ENCODE measurements around the gene C6orf120.

Gene C6orf120

DNA sequence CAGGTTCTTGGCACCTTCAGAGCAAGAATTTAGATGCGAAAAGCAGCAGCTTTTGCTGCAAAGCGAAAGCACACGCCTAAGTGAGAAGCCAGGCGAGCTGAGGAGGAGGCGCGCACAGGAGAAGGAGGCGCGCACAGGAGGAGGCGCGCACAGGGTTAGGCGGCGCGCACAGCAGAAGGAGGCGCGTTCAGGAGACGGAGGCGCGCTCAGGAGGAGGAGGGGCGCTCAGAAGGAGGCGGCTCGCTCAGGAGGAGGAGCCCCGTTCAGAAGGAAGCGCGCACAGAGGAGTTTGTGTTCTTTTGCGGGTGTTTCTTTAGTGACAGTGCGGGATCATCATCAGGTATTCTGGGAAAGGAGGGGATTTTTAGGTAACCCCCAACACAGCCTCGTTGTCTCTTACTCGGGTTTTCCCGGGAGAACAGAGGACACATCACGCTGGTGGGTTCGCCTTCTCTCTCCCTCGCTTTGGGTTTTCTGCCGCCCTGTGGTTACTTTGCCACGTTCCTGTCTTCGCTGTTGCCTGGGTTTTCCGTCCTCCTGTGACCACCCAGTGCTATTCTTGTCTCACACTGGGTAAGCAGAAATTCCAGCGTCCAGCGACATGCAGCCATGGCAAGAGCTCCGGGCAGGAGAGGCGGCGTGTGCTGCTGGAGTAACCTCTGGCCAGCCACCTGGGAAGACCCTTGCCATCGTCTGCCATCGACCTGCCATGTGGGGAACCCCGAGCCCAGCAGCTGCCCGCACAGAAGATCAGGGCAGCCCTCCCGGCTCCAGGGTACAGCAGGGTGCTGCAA, 47.1 kb upstream of the C6orf120 start:
- H3K27ac ChIP-seq (ENCODE audit: low read depth, low read length): no peak overlapping the region
- H3F3A ChIP-seq (ENCODE audit: control insufficient read depth, insufficient read depth): no peaks in the 10 kb centered on the region
- H3K4me3 ChIP-seq (ENCODE audit: low read length): peak overlapping the region; percentile 58
- no peaks in the 10 kb centered on the region for H3K9me3 ChIP-seq (ENCODE audit: control insufficient read depth, insufficient read depth, low read length)
- H3K4me1 ChIP-seq (ENCODE audit: control insufficient read depth, low read length): peaks cover 10% of the 10 kb centered on the region; the same call in 1 of the 2 replicates
- H3K27me3 ChIP-seq (ENCODE audit: control insufficient read depth, low read length): no peaks in the 10 kb centered on the region
- H4K20me1 ChIP-seq (ENCODE audit: control insufficient read depth, insufficient read depth, low read depth, low read length): no peaks in the 10 kb centered on the region
- TF ChIP-seq, protein P1, sequence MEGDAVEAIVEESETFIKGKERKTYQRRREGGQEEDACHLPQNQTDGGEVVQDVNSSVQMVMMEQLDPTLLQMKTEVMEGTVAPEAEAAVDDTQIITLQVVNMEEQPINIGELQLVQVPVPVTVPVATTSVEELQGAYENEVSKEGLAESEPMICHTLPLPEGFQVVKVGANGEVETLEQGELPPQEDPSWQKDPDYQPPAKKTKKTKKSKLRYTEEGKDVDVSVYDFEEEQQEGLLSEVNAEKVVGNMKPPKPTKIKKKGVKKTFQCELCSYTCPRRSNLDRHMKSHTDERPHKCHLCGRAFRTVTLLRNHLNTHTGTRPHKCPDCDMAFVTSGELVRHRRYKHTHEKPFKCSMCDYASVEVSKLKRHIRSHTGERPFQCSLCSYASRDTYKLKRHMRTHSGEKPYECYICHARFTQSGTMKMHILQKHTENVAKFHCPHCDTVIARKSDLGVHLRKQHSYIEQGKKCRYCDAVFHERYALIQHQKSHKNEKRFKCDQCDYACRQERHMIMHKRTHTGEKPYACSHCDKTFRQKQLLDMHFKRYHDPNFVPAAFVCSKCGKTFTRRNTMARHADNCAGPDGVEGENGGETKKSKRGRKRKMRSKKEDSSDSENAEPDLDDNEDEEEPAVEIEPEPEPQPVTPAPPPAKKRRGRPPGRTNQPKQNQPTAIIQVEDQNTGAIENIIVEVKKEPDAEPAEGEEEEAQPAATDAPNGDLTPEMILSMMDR (IDR thresholded peaks at IDR 0.05; ENCODE audit: low read depth, low read length, poor library complexity, severe bottlenecking): no peak
- no peak for TF ChIP-seq EZH2phosphoT487 (IDR thresholded peaks at IDR 0.05; ENCODE audit: borderline replicate concordance, low read length)
- H3K36me3 ChIP-seq (ENCODE audit: control insufficient read depth, low read length): peaks cover 28% of the 10 kb centered on the region; the same call in 1 of the 2 replicates
- H3K79me2 ChIP-seq (ENCODE audit: control insufficient read depth, low read length): no peaks in the 10 kb centered on the region
- H3K9me2 ChIP-seq (replicated peaks; ENCODE audit: control insufficient read depth, low read length): no peaks in the 10 kb centered on the region
- H3K4me2 ChIP-seq (ENCODE audit: low read length): peak overlapping the region; percentile 68

DNA sequence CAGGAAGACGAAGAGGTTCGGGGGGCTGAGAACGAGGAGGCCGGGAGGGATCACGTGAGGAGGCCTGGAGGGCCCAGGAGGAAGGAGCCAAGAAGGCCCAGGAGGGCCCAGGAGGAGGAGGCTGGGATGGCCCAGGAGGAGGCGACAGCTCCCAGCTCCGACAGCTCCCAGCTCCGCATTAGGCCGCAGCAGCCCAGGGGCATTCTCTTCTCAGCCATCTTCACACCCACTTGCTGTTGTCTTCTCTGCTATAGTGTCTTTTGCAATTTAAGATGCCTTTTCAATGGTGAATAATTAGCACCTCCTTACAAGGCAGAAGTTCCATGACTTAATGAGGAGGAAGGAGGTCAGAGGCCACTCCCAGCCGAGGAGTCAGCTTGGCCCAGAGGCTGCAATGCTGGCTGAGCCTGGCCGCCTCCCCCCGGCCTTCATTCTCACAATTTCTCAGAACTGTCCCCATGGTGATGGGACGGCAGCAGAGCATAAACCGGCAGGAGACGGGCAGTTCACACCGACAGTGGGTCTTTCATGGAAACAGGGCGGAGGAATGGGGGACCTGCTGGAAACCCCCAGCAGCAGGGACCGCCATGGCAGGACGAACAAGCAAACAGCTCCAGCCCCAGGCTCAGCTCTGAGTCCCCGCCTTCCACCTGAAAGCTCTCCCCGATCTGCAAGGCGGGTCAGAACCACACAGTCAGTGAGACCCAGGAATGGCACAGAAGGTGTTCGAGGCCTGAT, 45.2 kb upstream of the C6orf120 start:
- Histone ChIP-seq H3K27ac (ENCODE audit: low read depth, low read length) (no peak overlapping the region), H3K27me3 (ENCODE audit: control insufficient read depth, low read length) (no peaks in the 10 kb centered on the region), H3K4me3 (ENCODE audit: low read length) (no peak overlapping the region), H3F3A (ENCODE audit: control insufficient read depth, insufficient read depth) (no peaks in the 10 kb centered on the region), H3K9me2 (replicated peaks; ENCODE audit: control insufficient read depth, low read length) (no peaks in the 10 kb centered on the region), H3K4me2 (ENCODE audit: low read length) (no peak overlapping the region), H3K9me3 (ENCODE audit: control insufficient read depth, insufficient read depth, low read length) (no peaks in the 10 kb centered on the region), H4K20me1 (ENCODE audit: control insufficient read depth, insufficient read depth, low read depth, low read length) (no peaks in the 10 kb centered on the region), H3K36me3 (ENCODE audit: control insufficient read depth, low read length) (peaks cover 36% of the 10 kb centered on the region; the same call in 1 of the 2 replicates), H3K4me1 (ENCODE audit: control insufficient read depth, low read length) (peaks cover 10% of the 10 kb centered on the region; the same call in 1 of the 2 replicates), H3K79me2 (ENCODE audit: control insufficient read depth, low read length) (no peaks in the 10 kb centered on the region)
- TF ChIP-seq, protein P1 (IDR thresholded peaks at IDR 0.05; ENCODE audit: low read depth, low read length, poor library complexity, severe bottlenecking): no peak

DNA sequence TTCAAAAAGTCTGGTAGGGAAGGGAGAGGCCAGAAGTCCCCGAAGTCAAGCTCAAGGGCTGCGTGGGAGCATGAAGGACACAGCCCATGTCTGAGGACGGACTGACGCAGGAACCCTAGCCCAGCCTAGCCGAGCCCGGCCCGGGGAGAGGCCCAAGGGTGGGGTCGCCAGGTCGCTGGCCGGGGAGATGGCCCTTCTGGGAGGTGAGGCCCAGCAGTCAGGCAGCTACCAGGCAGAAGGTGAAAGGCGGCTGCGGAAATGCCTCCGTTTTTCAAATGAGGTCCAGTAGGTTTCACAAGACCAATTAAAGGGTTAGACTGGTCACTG, 44.7 kb upstream of the C6orf120 start:
- no peaks in the 10 kb centered on the region for H3K79me2 ChIP-seq (ENCODE audit: control insufficient read depth, low read length)
- H3K4me1 ChIP-seq (ENCODE audit: control insufficient read depth, low read length): peaks cover 10% of the 10 kb centered on the region; the same call in 1 of the 2 replicates
- TF ChIP-seq, protein P1 (IDR thresholded peaks at IDR 0.05; ENCODE audit: low read depth, low read length, poor library complexity, severe bottlenecking): no peak
- no peak for TF ChIP-seq EZH2phosphoT487 (IDR thresholded peaks at IDR 0.05; ENCODE audit: borderline replicate concordance, low read length)
- no peaks in the 10 kb centered on the region for H3K9me3 ChIP-seq (ENCODE audit: control insufficient read depth, insufficient read depth, low read length)
- H4K20me1 ChIP-seq (ENCODE audit: control insufficient read depth, insufficient read depth, low read depth, low read length): no peaks in the 10 kb centered on the region
- H3K9me2 ChIP-seq (replicated peaks; ENCODE audit: control insufficient read depth, low read length): no peaks in the 10 kb centered on the region
- no peak overlapping the region for H3K27ac ChIP-seq (ENCODE audit: low read depth, low read length)
- H3K4me3 ChIP-seq (ENCODE audit: low read length): no peak overlapping the region
- H3K36me3 ChIP-seq (ENCODE audit: control insufficient read depth, low read length): peaks cover 39% of the 10 kb centered on the region; the same call in 1 of the 2 replicates
- no peak overlapping the region for H3K4me2 ChIP-seq (ENCODE audit: low read length)
- H3F3A ChIP-seq (ENCODE audit: control insufficient read depth, insufficient read depth): no peaks in the 10 kb centered on the region
- no peaks in the 10 kb centered on the region for H3K27me3 ChIP-seq (ENCODE audit: control insufficient read depth, low read length)
